Myocyte (in vitro differentiated cells): ENCODE results near the gene TMPRSS11E. TPM values are rescaled to one million over a fixed set of nuclear protein-coding genes. Genes with fewer than 3 reads are reported as not detected.
"Not testable (repeated sequence)": the region's sequence is repeated elsewhere in the genome, so short reads cannot be mapped to it uniquely, and the experiment has no call there.

Experiments used
- DNase-seq: peaks from one replicate; pipeline ENCODE4 v3.0.0-alpha.2; 2012; ENCODE audit warnings: low read depth
- polyA plus RNA-seq: library from polyadenylated mRNA; unstranded; fragments of >200 nt; gene quantifications from one replicate; pipeline ENCODE4 v1.2.1, GENCODE V29; 2012; ENCODE audit warnings: missing spikeins
- total RNA-seq: library from RNA; depleted of rRNA; stranded (reverse); fragments of >200 nt; gene quantifications from 2 replicates; pipeline ENCODE4 v1.2.3, GENCODE V29; 2014

Gene TMPRSS11E
- 0.11 TPM in 1 of 2 replicates, not detected in the other for total RNA-seq
- not detected for polyA plus RNA-seq

- no peak for DNase-seq
Measured at GRCh38 chr4:68447201-68447600, at the start of gene TMPRSS11E. TMPRSS11E (plus strand) TSS chr4:68447463; CDS start chr4:68447513, 50 bp downstream.

GRCh38 chr4:68399306-68399705 lies 48.0 kb upstream of the TMPRSS11E start:
- DNase-seq, result no peak

GRCh38 chr4:68401231-68401630 lies 46.0 kb upstream of the TMPRSS11E start:
- DNase-seq, result no peak

GRCh38 chr4:68404153-68404552 lies 43.1 kb upstream of the TMPRSS11E start:
- DNase-seq, result no peak

GRCh38 chr4:68405718-68406478 lies 41.4 kb upstream of the TMPRSS11E start:
- DNase-seq, result not testable (repeated sequence)

GRCh38 chr4:68406479-68406859 lies 40.8 kb upstream of the TMPRSS11E start:
- no peak for DNase-seq

GRCh38 chr4:68407015-68407867 lies 40.0 kb upstream of the TMPRSS11E start:
- DNase-seq, result not testable (repeated sequence)

GRCh38 chr4:68407868-68408190 lies 39.4 kb upstream of the TMPRSS11E start:
- no peak for DNase-seq

- no peak for DNase-seq
Measured at GRCh38 chr4:68410149-68410548, 37.1 kb upstream of the TMPRSS11E start.

GRCh38 chr4:68410643-68411042 lies 36.6 kb upstream of the TMPRSS11E start:
- no peak for DNase-seq

- DNase-seq, result not testable (repeated sequence)
Measured at GRCh38 chr4:68412031-68412430, 35.2 kb upstream of the TMPRSS11E start.

GRCh38 chr4:68416591-68416990 lies 30.7 kb upstream of the TMPRSS11E start:
- peak; percentile 8 for DNase-seq

GRCh38 chr4:68426516-68426915 lies 20.7 kb upstream of the TMPRSS11E start:
- no peak for DNase-seq

GRCh38 chr4:68430337-68430736 lies 16.9 kb upstream of the TMPRSS11E start:
- no peak for DNase-seq

- DNase-seq, result no peak
Measured at GRCh38 chr4:68432320-68432719, 14.9 kb upstream of the TMPRSS11E start.

- DNase-seq, result no peak
Measured at GRCh38 chr4:68433582-68433981, 13.7 kb upstream of the TMPRSS11E start.

- DNase-seq, result no peak
Measured at GRCh38 chr4:68434277-68434676, 13.0 kb upstream of the TMPRSS11E start.

GRCh38 chr4:68434836-68435235 lies 12.4 kb upstream of the TMPRSS11E start:
- no peak for DNase-seq

GRCh38 chr4:68445111-68445510 lies 2.2 kb upstream of the TMPRSS11E start:
- DNase-seq, result no peak

GRCh38 chr4:68451246-68452211 lies 4.3 kb downstream of the TMPRSS11E start:
- DNase-seq, result no peak

GRCh38 chr4:68460085-68460484 lies 12.8 kb downstream of the TMPRSS11E start:
- no peak for DNase-seq
